Esophagus squamous epithelium (tissue), 4 donors: ENCODE data around the gene ZNF730.

ENCODE experiments used
- POLR2A ChIP-seq, 4 donors: fragments of 450-650 bp; IDR thresholded peaks; one replicate each; pipeline ENCODE4 v1.6.1; 2017; ENCODE audit warnings: antibody characterized with exemption in 4 of 4, mild to moderate bottlenecking in 4 of 4, moderate library complexity in 3 of 4
- TF ChIP-seq, protein P1 (sequence below), 6 experiments: fragments of 450-650 bp in 4 of 6; fragments of 200-600 bp in 2 of 6; sonication (generic) in 2 of 6; IDR thresholded peaks; one replicate each; pipeline ENCODE4 v1.5.1; 2016 to 2019; ENCODE audit warnings: antibody characterized with exemption in 6 of 6, mild to moderate bottlenecking in 4 of 6, moderate library complexity in 4 of 6

DNA sequence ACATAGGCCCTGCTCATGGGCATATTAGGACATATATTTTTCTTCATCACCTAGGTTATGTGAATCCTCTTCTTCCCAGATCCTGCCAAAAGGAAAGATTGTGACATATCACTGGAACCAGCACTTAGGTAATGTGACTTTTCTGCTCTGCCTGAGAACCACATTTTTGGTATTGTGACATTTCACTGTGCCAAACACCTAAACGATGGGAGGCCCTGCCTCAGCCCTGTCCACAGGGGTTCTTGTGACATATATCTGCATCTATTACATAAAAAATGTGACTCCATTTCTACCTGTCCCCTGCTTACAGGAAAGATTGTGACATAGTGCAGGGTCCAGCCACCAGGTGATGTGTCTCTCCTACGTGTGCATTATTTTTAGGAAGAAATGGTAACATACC is 18.5 kb upstream of the ZNF730 start:
- TF ChIP-seq, protein P1, sequence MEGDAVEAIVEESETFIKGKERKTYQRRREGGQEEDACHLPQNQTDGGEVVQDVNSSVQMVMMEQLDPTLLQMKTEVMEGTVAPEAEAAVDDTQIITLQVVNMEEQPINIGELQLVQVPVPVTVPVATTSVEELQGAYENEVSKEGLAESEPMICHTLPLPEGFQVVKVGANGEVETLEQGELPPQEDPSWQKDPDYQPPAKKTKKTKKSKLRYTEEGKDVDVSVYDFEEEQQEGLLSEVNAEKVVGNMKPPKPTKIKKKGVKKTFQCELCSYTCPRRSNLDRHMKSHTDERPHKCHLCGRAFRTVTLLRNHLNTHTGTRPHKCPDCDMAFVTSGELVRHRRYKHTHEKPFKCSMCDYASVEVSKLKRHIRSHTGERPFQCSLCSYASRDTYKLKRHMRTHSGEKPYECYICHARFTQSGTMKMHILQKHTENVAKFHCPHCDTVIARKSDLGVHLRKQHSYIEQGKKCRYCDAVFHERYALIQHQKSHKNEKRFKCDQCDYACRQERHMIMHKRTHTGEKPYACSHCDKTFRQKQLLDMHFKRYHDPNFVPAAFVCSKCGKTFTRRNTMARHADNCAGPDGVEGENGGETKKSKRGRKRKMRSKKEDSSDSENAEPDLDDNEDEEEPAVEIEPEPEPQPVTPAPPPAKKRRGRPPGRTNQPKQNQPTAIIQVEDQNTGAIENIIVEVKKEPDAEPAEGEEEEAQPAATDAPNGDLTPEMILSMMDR (IDR thresholded peaks at IDR 0.05): no peak
- TF ChIP-seq POLR2A (IDR thresholded peaks at IDR 0.05): no peak
